Mammary epithelial cell (primary cell): Measurements from ENCODE around the gene DEFB131B.
A peak's percentile ranks its signal among the peaks of the same experiment; 100 is the strongest.
"Not testable (repeated sequence)": the region's sequence is repeated elsewhere in the genome, so short reads cannot be mapped to it uniquely, and the experiment has no call there.

Experiments used
- EZH2 ChIP-seq: IDR thresholded peaks from 2 replicates; pipeline ENCODE4 v1.6.1; 2012; ENCODE audit warnings: low read length, inconsistent platforms, borderline replicate concordance
- TF ChIP-seq, protein P1 (sequence below), 2 donors: IDR thresholded peaks in 1 of 2; conservative IDR thresholded peaks in 1 of 2; 2 replicates each; pipeline ENCODE4 v1.5.1; 2011 to 2012; ENCODE audit warnings: inconsistent platforms in 2 of 2, low read length in 2 of 2, mild to moderate bottlenecking in 2 of 2, control low read depth in 1 of 2, low read depth in 1 of 2; ENCODE audit not compliant: insufficient read depth in 1 of 2; ENCODE audit errors: extremely low read depth in 1 of 2

DNA sequence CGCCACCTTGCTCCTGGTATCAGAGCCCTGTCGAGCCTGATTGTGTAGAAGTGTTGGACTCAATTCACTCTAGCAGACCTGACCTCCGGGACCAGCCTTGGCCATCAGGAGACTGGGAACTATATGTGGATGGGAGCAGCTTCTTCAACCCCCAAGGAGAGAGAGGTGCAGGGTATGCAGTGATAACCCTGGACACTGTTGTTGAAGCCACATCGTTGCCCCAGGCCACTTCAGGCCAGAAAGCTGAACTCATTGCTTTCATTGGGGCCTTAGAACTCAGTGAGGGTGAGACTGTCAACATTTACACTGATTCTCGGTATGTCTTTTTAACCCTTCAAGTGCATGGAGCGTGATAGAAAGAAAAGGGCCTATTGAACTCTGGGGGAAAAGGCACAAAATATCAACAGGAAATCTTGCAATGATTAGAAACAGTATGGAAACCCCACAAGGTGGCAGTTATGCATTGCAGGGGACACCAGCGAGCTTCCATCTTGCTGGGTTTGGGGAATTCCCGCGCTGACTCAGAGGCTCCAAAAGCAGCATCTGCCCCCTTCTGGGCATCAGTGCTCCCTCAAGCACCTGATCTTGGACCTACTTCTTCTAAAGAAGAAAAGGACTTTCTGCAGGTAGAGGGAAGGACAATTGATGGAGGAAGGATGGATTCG lies 33.2 kb downstream of the DEFB131B start:
- TF ChIP-seq, protein P1, sequence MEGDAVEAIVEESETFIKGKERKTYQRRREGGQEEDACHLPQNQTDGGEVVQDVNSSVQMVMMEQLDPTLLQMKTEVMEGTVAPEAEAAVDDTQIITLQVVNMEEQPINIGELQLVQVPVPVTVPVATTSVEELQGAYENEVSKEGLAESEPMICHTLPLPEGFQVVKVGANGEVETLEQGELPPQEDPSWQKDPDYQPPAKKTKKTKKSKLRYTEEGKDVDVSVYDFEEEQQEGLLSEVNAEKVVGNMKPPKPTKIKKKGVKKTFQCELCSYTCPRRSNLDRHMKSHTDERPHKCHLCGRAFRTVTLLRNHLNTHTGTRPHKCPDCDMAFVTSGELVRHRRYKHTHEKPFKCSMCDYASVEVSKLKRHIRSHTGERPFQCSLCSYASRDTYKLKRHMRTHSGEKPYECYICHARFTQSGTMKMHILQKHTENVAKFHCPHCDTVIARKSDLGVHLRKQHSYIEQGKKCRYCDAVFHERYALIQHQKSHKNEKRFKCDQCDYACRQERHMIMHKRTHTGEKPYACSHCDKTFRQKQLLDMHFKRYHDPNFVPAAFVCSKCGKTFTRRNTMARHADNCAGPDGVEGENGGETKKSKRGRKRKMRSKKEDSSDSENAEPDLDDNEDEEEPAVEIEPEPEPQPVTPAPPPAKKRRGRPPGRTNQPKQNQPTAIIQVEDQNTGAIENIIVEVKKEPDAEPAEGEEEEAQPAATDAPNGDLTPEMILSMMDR (conservative IDR thresholded peaks at IDR 0.05 in 1 of 2, IDR thresholded peaks at IDR 0.05 in 1 of 2; ENCODE audit: extremely low read depth in 1 of 2, insufficient read depth in 1 of 2, low read depth in 1 of 2, low read length in 2 of 2), result peak in 1 of 2 donors; percentile 30
- TF ChIP-seq EZH2, result not testable (repeated sequence)
